HG03060 (cell line): ENCODE results near the gene FADS6.
A peak's percentile ranks its signal among the peaks of the same experiment; 100 is the strongest.

ENCODE experiments used
- ATAC-seq: cut with Tn5 transposase; IDR thresholded peaks from one replicate; pipeline ENCODE4 v1.9.1; 2021; ENCODE audit warnings: low read depth, moderate number of reproducible peaks; ENCODE audit not compliant: unreplicated experiment

FADS6 gene

DNA sequence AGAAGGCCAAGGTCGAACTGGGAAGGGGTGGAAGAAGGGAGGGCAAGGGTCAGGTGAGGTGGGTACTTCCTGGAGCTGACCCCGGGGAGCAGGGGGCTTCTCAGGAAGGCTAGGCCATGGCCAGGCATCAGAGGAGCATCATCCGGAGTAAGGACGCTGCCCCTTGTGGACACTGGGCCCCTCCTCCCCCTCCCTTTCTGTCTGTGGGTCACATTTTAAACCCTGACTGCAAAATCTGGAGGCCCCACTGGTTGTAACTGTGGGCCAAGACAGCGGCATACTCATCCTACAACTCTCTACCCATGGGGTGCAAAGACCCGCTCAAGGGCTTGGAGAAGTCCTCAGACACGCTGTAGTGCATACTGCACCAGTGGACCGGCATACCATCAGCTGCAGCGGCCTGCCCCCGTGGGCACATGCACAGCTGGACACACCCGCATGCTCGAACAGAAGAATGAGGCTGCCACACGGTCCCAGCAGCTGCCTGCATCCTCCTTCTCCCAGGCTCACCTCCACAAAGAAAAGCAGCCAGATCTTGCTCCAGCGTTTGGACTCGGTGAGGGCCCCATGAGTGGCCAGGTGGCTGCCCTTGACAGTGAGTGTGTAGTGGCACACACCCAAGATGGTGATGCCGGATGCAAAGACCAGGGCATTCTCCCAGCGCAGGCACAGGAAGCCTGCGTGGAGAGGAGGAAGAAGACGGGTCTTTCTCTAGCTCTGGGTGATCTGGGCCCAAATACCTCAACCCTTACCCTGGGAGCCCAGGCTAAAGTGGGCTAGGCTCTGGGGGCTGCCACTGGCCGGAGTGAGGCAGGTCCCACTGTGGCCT lies 1.2 kb downstream of the FADS6 start:
- no peak for ATAC-seq

DNA sequence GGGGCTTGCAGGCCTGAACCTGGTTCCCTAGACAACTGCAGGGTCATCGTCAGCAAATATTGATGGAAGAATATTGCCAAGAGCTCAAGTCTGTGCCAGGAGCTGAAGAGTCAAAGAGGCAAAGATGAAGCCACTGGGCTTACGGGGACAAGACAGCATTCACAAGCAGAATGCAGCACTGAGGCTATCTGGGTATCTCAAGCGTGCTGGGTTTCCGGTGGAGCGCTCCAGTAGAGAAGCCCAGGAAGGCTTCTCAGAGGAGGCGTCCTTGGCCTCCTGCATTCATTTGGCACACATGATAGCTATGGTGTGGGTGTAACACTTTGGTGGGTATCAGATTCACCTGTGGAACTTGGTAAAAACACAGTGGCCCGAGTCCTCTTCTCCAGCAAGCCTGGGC lies 2.9 kb downstream of the FADS6 start:
- ATAC-seq, result no peak

GRCh38 chr17:74888469-74888868 lies 5.0 kb downstream of the FADS6 start:
- ATAC-seq, result no peak

DNA sequence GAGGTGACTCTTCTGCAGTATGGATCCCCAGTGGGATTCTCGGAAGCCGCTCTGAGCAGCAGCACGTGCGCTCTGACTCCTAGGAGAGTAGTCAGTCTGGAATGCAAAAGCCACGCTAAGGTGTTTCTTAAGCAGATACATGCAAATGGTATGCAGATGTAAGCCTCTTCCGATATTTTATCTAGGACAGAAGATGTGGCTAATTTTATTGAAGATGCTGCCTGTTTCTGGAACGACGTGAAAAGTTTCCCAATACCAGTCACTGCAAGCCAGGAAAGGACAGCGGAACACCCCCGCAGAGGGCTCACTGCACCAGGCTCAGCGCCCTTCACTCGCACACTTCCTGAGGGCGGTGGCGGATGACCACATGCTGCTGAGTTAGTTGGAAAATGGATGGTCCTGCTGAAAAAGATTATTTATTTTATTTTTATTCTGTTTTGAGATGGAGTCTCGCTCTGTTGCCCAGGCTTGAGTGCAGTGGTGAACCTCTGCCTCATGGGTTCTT lies 10.1 kb downstream of the FADS6 start:
- ATAC-seq, result no peak

DNA sequence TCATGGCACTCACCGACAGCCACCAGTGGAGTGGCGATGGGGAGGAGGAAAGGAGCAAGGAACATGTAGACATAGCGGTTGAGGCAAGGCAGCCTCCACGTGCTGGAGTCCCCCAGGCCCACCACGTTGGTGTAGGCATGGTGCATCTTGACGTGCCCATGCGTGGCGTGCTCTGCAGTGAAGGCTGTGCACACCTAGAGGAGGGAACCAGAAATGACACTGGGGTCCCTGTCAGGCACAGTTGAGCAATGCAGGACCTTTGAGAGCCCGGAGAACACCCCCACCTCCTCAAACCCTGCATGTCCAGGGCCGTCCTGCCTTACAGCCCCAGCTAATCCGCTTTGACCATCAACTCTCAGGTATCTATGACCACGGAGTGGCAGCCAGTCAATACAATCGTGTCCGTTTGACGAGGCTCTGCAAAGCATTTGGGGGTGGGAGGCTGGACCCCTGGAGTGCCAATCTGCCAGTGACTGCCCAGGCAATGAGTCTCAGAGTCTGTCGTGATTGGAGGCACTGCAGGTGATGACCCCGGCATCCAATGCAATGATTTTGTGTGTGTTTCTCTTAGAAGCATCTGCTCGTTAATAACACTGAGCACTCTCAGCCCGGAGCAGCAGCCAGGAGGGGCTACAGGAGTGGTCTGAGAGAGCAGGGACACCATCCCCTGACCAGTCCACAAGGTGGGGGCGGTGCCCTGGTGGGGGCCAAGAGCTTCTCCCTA lies 10.8 kb downstream of the FADS6 start:
- ATAC-seq, result no peak

DNA sequence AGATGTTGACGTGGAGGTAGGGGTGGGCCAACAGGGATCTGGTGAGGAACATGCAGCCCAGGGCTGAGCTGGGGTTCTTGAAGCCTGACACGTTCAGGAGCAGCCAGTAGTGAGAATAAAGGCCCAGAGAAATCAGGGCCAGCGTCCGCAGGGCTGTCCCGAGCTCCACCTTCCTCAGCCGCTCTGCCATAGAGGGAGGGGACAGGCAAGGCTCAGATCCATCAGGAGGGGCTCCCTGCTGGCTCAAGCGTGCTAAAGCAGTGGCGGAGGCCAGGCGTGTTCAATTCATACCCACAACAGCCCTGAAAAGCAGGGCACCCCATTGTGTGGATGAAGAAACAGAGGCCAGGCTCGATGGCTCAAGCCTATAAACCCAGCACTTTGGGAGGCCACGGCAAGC lies 12.4 kb downstream of the FADS6 start:
- ATAC-seq, result no peak

DNA sequence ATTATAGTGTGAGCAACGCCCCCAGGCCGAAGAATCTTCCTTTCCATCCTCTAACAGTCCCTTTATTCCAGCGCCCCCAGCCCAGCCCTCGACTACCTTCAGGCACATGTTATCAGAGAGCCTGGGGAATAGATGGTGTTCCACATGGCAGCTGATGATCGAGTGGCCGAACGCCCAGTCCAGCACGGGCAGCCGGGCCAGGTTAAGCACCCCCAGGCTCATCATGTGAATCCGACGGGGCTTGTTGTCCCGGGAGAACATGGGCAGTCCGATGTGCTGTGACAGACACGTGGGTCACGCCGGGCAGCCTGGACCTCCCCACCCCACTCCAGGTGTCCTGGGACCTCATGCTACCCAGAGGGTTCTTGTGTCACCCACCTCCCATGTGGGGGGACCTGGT lies 14.1 kb downstream of the FADS6 start:
- ATAC-seq, result no peak

DNA sequence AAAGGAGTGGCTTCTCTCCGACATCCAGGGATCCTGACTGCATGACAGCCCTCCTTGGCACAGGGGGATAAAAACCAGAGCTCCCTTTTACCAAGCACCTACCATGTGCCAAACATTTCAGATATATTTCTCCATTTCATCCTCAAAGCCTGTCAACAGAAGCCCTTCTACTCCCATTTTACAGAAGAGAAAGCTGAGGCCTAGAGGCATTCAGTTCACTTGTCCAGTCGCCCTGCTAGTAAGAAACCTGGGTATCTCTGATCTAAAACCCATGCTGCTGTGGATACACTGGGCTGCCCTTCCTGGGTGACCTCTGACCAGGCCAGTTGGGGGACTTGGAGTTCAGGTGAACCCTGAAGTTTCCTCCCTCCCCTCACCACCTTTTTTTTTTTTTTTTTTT lies 14.8 kb downstream of the FADS6 start:
- ATAC-seq, result no peak

DNA sequence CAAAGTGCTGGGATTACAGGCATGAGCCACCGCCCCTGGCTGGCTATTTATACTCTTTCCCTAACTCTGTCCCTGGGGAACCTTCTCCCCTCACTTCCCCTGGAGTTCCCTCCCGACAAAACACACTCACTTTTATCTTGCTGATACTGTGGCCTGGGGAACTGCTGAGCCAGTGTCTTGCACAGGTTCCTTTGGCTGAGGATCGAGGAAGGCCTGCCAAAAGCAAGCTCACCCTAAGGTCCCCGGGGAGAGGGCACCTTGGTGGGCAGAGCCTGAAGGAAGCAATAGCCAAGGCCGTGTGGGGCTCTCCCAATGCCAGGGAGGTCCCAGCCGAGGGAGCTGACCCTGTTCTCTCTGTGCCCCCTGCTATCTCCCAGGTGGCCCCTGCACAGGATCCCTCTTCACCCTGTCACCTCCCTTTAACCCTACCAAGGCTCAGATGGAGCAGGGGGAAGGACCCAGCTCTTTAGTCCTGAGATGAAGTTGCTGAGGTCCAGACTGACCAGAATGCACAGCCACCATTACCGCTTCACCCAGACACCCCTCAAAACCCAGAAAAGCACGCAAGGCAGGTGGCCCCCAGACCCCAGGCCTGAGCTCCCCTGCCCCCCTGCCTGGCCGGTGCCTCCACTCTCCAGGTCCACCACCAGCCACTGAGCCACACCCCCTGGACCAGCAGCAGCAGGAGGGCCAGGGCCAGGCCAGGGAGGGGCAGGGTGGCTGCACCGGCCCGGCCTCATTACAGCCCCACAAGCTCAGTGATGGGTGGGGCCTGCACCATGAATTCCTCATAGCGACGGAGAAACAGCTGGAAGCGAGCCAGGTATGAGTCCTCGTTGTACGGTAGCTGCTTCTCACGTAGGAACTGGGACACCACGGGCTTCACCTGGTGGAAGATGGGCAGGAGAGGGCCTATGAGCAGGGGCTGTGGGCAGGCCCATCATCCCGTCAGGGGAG lies 15.6 kb downstream of the FADS6 start:
- ATAC-seq, result no peak

DNA sequence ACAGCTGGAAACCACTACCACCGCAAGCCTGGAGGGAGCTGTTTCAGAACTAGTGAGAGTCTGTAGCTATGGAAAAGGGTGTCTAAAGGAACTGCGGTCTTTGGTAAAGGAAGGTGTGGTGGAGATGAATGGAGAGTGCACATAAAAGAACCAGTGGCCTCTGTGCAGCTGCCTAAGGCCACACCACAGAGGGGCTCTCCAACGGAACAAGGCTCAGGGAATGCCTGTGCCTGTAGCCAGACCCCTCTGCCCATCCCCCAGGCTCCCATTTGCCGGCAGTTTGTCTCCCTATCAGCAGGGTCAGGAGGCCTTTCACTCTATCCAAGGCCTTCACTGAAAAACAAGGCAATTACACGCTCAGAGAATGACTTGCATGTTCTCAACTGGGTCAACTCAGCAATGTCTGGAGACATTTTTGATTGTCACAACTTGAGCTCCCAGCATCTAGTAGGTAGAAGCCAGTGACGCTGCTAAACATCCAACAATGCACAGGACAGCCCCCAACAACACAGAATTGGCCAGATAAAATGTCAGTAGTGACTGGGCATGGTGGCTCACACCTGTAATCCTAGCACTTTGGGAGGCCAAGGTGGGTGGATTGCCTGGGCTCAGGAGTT lies 17.3 kb downstream of the FADS6 start:
- no peak for ATAC-seq

DNA sequence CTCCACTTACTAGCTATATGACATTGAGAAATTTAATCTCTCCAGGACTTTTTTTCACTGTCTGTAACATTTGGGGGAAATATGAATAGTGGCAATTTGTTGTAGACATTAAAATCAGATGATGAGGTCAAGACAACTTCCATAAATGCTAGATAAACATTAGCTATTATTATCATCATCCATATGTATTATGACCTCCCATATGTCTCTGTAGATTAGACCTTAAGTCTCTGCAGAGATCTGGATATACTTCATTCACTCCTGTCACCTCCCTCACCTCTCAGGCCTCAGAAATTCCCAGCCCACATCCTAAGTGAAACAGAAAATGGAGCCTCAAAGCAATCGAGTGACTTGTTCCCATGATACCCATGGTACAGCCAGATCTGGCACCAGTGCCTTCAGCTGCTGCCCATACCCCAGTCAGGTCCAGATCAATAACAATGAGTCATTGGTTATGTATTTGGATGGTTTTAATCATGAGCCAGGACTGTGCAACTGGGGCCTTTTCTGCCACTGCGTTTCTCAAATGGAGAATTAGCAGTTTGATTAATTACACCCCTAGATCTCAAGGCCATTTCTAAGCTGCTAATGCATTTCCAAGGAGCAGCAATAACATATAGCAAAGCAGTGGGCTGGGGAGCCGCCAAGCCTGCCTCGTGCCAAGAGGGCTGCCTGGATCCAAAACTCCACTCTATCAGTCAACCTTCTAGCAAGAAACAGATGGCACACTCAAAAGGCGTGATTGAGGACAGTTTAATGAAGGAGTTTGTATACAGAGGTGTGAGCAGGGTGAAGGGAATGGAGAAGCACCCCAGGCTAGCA lies 18.1 kb downstream of the FADS6 start:
- no peak for ATAC-seq

GRCh38 chr17:74874615-74875037 lies 18.8 kb downstream of the FADS6 start:
- no peak for ATAC-seq

DNA sequence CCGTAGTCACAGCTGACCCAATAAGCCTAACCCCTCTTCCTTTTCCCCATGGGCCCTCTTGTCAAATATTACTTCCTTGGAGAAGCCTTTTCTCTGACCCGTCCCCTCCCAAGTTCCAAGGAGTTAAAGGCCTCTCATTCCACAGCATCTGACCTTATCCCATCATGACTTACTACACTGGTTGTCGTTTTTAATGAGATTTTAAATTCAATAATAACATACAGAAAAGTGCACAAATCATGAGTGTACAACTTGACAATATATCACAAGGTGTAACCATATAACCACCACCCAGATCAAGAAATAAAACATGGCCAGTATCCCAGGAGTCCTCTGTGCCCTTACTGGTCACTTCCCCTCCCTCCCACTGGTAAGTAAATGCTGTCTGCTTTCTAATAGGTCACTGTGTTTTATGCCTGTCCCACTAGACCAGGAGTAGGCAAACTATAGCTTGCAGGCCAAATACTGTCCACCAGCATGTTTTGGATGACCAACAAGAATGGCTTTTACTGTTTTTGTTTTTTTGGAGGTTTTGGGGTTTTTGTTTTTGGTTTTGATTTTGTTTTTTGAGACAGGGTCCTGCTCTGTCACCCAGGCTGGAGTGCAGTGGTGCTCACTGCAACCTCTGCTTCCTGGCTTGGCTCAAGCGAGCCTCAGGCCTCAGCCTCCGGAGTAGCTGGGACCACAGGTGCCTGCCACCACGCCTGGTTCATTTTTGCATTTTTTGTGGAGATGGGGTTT lies 19.4 kb downstream of the FADS6 start:
- no peak for ATAC-seq

DNA sequence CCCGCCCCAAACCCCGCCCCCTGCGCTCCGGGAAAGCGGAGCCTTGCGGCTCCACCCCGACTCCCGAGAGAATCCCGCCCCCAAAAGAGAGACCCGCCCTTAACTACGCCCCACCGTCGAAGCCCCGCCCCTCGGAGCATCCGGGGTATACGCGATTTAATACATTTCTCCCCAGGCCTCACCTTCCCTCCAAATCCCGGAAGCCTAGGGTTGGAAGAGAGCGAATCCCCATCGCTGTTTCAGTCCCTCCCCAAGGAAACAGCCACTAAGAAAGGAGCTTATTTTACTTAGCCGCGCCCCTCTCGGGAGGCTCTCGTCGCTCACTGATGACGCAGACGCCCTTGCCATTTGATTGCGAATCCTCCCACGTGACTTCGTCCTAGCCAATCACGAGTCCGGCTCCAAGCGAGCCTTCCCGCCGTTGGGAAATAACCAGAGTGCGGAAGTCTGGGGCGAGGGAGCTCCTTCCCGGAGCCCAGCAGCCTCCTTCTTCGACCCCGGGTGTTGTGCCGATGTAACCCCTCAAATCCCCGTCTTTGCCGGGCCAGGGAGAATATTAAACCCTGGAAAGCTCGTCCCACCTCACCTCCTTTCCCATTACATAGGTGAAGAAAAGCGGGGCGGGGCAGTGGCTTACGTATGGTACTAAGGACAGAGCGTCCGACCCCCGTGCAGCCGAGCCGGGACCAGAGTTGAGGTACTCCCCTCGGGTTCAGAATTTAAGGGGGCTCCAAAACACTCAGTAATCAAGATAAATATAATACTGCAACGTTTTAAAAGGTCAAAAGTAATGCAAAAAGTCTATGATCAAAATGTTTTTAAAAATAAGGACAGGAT lies 20.2 kb downstream of the FADS6 start:
- ATAC-seq, result peak; percentile 87

DNA sequence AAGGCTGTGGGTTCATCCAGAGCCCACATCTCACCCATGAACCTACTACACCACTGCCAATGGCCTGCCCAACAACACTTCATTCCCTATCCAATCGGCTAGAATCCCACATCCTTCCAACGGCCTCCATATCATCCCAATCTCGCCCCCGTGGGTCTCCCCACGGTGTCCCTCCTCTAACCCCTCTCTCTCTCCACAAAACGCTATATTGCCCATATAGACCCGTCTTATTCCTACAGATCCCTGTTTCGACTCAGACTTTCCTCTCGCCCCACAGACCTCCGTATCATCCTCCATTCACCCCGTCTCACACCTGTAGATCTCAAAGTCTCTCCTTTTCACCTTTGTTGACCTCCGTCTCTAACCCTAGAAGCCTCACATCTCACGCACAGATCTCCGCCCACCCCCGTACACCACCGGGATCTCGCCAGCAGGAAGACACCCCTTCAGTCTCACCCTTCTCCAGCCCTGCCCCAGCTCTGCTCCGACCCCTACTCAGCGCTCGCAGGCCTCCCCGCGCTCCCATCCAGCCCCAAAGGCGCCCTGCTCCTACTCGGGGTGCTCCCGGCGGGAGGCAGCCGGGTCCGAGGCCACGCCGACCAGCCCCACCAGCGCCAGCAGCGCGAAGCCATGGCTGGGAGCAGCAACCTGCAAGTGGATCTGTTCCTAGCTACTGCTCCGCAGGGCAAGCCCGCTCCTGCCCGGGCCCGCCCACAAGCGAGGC lies 21.0 kb downstream of the FADS6 start, which contains the start of gene FDXR:
Gene FDXR (minus strand): TSS at position 682 of the 724 bp plus-strand sequence. CDS start 50 bp downstream, at position 632.
- ATAC-seq, result peak; percentile 2

GRCh38 chr17:74871356-74872076 lies 21.9 kb downstream of the FADS6 start:
- ATAC-seq, result no peak
